Mammary epithelial cell (primary cell): ENCODE measurements around the gene MALSU1.

ENCODE experiments used
- EZH2 ChIP-seq: IDR thresholded peaks from 2 replicates; pipeline ENCODE4 v1.6.1; 2012; ENCODE audit warnings: low read length, inconsistent platforms, borderline replicate concordance
- TF ChIP-seq, protein P1 (sequence below), 2 donors: IDR thresholded peaks in 1 of 2; conservative IDR thresholded peaks in 1 of 2; 2 replicates each; pipeline ENCODE4 v1.5.1; 2011 to 2012; ENCODE audit warnings: inconsistent platforms in 2 of 2, low read length in 2 of 2, mild to moderate bottlenecking in 2 of 2, control low read depth in 1 of 2, low read depth in 1 of 2; ENCODE audit not compliant: insufficient read depth in 1 of 2; ENCODE audit errors: extremely low read depth in 1 of 2

DNA sequence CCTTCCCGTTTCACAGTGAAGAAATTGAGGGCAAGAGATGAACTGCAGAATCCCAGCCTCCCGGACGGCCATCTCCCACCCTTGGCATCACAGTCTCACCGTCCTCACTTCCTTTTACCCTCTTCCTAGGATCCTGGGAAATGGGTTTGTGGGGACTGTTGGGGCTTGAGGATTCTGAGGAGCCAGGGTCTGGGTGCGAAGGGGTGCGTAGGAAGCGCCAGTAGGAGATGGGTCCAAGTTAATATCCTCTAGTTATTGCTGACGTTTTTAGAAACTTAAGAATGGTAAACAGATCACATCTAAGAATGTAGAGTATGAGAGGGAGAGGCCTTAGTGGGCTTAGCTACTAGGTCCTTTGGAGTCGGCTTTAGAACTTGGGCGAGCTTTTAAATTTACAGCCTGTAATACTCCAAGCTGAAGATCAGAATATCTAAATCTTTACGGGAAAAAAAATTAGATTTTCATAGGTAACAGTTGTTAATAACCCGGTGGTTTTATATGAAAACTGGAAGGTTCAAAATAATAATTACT is 696 bp downstream of the MALSU1 start:
- TF ChIP-seq, protein P1, sequence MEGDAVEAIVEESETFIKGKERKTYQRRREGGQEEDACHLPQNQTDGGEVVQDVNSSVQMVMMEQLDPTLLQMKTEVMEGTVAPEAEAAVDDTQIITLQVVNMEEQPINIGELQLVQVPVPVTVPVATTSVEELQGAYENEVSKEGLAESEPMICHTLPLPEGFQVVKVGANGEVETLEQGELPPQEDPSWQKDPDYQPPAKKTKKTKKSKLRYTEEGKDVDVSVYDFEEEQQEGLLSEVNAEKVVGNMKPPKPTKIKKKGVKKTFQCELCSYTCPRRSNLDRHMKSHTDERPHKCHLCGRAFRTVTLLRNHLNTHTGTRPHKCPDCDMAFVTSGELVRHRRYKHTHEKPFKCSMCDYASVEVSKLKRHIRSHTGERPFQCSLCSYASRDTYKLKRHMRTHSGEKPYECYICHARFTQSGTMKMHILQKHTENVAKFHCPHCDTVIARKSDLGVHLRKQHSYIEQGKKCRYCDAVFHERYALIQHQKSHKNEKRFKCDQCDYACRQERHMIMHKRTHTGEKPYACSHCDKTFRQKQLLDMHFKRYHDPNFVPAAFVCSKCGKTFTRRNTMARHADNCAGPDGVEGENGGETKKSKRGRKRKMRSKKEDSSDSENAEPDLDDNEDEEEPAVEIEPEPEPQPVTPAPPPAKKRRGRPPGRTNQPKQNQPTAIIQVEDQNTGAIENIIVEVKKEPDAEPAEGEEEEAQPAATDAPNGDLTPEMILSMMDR (conservative IDR thresholded peaks at IDR 0.05 in 1 of 2, IDR thresholded peaks at IDR 0.05 in 1 of 2; ENCODE audit: extremely low read depth in 1 of 2, insufficient read depth in 1 of 2, low read depth in 1 of 2, low read length in 2 of 2): no peak
- no peak for TF ChIP-seq EZH2
